ENCODE measurements around the gene WDR86. TPM values are rescaled to one million over a fixed set of nuclear protein-coding genes. Genes with fewer than 3 reads are reported as not detected.

WDR86 gene
- total and polyA plus RNA-seq, 2 of the 8 experiments (the other 6 are each of a cell fraction or from before 2014, with no cell fraction given): 12.7 to 15.8 TPM

DNA sequence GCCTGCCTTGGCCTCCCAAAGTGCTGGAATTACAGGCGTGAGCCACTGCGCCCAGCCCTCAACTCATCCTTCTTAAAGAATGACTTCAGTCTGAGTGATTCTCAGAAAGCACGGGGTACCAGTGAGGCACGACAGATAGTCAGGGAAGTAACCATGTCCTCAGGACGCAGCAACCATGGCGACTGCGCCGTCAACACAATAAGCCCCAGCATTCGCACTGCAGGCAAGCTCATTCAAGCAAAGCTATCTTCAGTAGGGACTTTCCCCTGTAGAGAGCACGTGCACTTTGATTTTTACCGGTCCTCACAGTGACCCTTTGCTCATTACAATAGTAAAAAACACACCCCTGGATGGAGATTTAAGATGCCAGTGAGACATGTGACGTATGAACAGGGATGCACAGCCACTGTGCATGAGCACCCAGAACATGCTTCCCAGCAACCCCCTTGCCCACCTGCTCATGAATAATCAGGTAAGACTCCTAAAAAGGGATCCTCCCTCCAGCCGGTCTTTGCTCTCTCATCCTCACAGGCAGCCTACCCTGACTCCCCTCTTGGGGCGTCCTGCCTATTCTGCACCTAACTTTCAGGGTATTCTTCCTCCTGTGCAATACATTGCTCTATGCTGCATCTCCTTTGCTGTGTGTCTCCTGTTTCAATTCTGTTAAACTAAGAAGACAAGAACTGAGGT is 9.1 kb downstream of the WDR86 start:
- Histone ChIP-seq H3K14ac (ENCODE audit: insufficient read length) (no peak overlapping the region), H4K5ac (ENCODE audit: insufficient read length, low read depth, low read length) (no peak overlapping the region), H4K91ac (replicated peaks; ENCODE audit: insufficient read length, low read length) (no peak overlapping the region), H3K36me3 (ENCODE audit: control insufficient read depth in 2 of 4, insufficient read depth in 4 of 4, low read length in 3 of 4) (peaks cover 0 to 7% (median 1%) of the 10 kb centered on the region in 4 experiments; a peak in 2 of 8 replicates), H3K23me2 (ENCODE audit: low read depth, low read length) (peaks cover 7% of the 10 kb centered on the region; the same call in 1 of the 2 replicates), H3K9ac (replicated peaks in 1 of 4; ENCODE audit: extremely low read depth in 1 of 4, low read depth in 3 of 4, low read length in 3 of 4) (no peak overlapping the region), H4K20me1 (replicated peaks in 1 of 2; ENCODE audit: control insufficient read depth in 1 of 2, insufficient read depth in 2 of 2, low read length in 2 of 2) (peaks cover 0 to 5% of the 10 kb centered on the region in 2 experiments), H3K79me2 (ENCODE audit: control insufficient read depth in 1 of 2, insufficient read depth in 2 of 2, low read length in 2 of 2) (no peaks in the 10 kb centered on the region), H2AFZ (ENCODE audit: low read length) (no peak overlapping the region), H2AK5ac (ENCODE audit: low read depth, low read length) (no peak overlapping the region), H3K4me3 (ENCODE audit: extremely low read depth in 1 of 4, insufficient read depth in 2 of 4, low read depth in 3 of 4, low read length in 4 of 4) (no peak overlapping the region), H2BK5ac (ENCODE audit: low read depth, low read length) (no peak overlapping the region), H3K18ac (ENCODE audit: extremely low read depth, low read length) (0 out of 2 replicates have a peak overlapping the region, but pooled peaks have one; percentile 53), H2BK15ac (ENCODE audit: low read length) (no peak overlapping the region), H3K79me1 (ENCODE audit: low read depth, low read length) (no peaks in the 10 kb centered on the region), H3K4ac (replicated peaks; ENCODE audit: insufficient read length, low read depth, low read length) (no peak overlapping the region), H2BK120ac (replicated peaks; ENCODE audit: low read depth, low read length) (no peak overlapping the region), H3K27ac (ENCODE audit: low read depth, low read length) (no peak overlapping the region), H3K4me2 (ENCODE audit: insufficient read depth in 1 of 2, low read depth in 2 of 2, low read length in 2 of 2) (no peak overlapping the region), H3K9me3 (ENCODE audit: insufficient read depth in 2 of 2, low read depth in 1 of 2, low read length in 1 of 2) (no peaks in the 10 kb centered on the region), H2BK12ac (ENCODE audit: low read depth, low read length) (no peak overlapping the region), H4K8ac (ENCODE audit: extremely low read depth, insufficient read depth, low read length) (no peak overlapping the region), H3K4me1 (replicated peaks in 1 of 4; ENCODE audit: control insufficient read depth in 3 of 4, insufficient read depth in 4 of 4, low read length in 3 of 4) (peaks cover 0 to 14% (median 9%) of the 10 kb centered on the region in 4 experiments; a peak in 6 of 7 replicates), H3K27me3 (replicated peaks in 1 of 4; ENCODE audit: control insufficient read depth in 3 of 4, extremely low read depth in 1 of 4, insufficient read depth in 3 of 4, low read length in 3 of 4) (no peaks in the 10 kb centered on the region), H3K56ac (replicated peaks; ENCODE audit: insufficient read length, low read depth, low read length) (no peak overlapping the region), H3K23ac (ENCODE audit: insufficient read length) (no peak overlapping the region), H2BK20ac (ENCODE audit: low read length) (0 out of 2 replicates have a peak overlapping the region, but pooled peaks have one; percentile 80)
- no peak for FAIRE-seq
- POLR2A ChIA-PET (ENCODE audit: partially characterized antibody): interaction anchor here (0.7 to 1.2 kb wide), 2 partner anchors 16 to 40 kb away, joined by 3 to 4 read pairs; no protein-coding TSS in a partner anchor
- CTCF ChIA-PET (ENCODE audit: partially characterized antibody): interaction anchor here (0.7 to 6.6 kb wide), 7 partner anchors 13 to 358 kb away, joined by 3 to 32 read pairs (median 3); partner anchors contain the start of gene CRYGN
- no peak for DNase-seq (ENCODE audit: low read depth in 1 of 2, low spot score in 2 of 2)
- WGBS, 2 experiments (ENCODE audit: extremely low coverage in 1 of 2, insufficient coverage in 1 of 2, insufficient read length in 1 of 2, insufficient replicate concordance in 2 of 2, low coverage in 1 of 2, low lambda C conversion rate in 2 of 2, missing lambda C conversion rate in 1 of 2): 70% methylated on average over 14 of the region's 14 CpGs; no CpG with 5 or more reads in 1 of the 2 experiments
- TF ChIP-seq TCF12 (IDR thresholded peaks at IDR 0.05; ENCODE audit: low read depth, low read length): no peak
- no peak for TF ChIP-seq SP2 (IDR thresholded peaks at IDR 0.05; ENCODE audit: low read length)
- TF ChIP-seq, protein P1, sequence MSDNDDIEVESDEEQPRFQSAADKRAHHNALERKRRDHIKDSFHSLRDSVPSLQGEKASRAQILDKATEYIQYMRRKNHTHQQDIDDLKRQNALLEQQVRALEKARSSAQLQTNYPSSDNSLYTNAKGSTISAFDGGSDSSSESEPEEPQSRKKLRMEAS (IDR thresholded peaks at IDR 0.05): peak; percentile 30
- no peak for TF ChIP-seq ZNF274 (IDR thresholded peaks at IDR 0.05; ENCODE audit: borderline replicate concordance, extremely low read depth, low read length)
- TF ChIP-seq YY1 (IDR thresholded peaks at IDR 0.05; ENCODE audit: low read depth, low read length): no peak
- TF ChIP-seq CBX8 (IDR thresholded peaks at IDR 0.05; ENCODE audit: borderline replicate concordance, low read depth, low read length): no peak
- no peak for TF ChIP-seq RBBP5 (IDR thresholded peaks at IDR 0.05; ENCODE audit: borderline replicate concordance, low read depth, low read length)
- TF ChIP-seq NANOG (IDR thresholded peaks at IDR 0.05; ENCODE audit: insufficient read depth, low read depth, low read length, poor library complexity, severe bottlenecking): no peak
